ACC112 (cell line): ENCODE data around the gene LRRC4B.

ENCODE experiments used
- H2AFZ ChIP-seq: fragments of 200-600 bp; sonication (generic); one replicate; pipeline ENCODE4 v1.6.0; 2017; ENCODE audit warnings: antibody characterized with exemption, low read length; ENCODE audit not compliant: unreplicated experiment
- H3K27ac ChIP-seq: fragments of 200-600 bp; sonication (generic); 2 replicates; pipeline ENCODE4 v1.5.1; 2014; ENCODE audit warnings: low read depth, mild to moderate bottlenecking, antibody characterized with exemption, low read length, moderate library complexity
- H3K27me3 ChIP-seq: fragments of 200-600 bp; sonication (generic); 2 replicates; pipeline ENCODE4 v1.6.1; 2014; ENCODE audit warnings: mild to moderate bottlenecking, antibody characterized with exemption, low read length, moderate library complexity, mixed read lengths; ENCODE audit not compliant: insufficient read depth
- H3K36me3 ChIP-seq: fragments of 200-600 bp; sonication (generic); 2 replicates; pipeline ENCODE4 v1.6.1; 2016; ENCODE audit warnings: mild to moderate bottlenecking, antibody characterized with exemption, low read length, moderate library complexity, mixed read lengths; ENCODE audit not compliant: insufficient read depth
- H3K4me1 ChIP-seq: fragments of 200-600 bp; sonication (generic); one replicate; pipeline ENCODE4 v1.6.1; 2016; ENCODE audit warnings: low read length, mixed read lengths; ENCODE audit not compliant: insufficient read depth, unreplicated experiment, control insufficient read depth
- H3K4me3 ChIP-seq: fragments of 200-600 bp; sonication (generic); 2 replicates; pipeline ENCODE4 v1.5.1; 2014; ENCODE audit warnings: mild to moderate bottlenecking, low read depth, low read length
- H3K79me2 ChIP-seq: fragments of 200-600 bp; sonication (generic); one replicate; pipeline ENCODE4 v1.6.0; 2016; ENCODE audit warnings: low read length; ENCODE audit not compliant: control insufficient read depth, unreplicated experiment, insufficient read depth

The LRRC4B gene

GRCh38 chr19:50550594-50550966 lies 17.7 kb downstream of the LRRC4B start:
- Histone ChIP-seq H3K79me2 (no peaks in the 10 kb centered on the region), H3K4me1 (no peaks in the 10 kb centered on the region), H3K27me3 (peaks cover 20% of the 10 kb centered on the region), H2AFZ (no peak overlapping the region), H3K4me3 (no peak overlapping the region), H3K36me3 (no peaks in the 10 kb centered on the region), H3K27ac (no peak overlapping the region)

GRCh38 chr19:50549927-50550593 lies 18.2 kb downstream of the LRRC4B start:
- Histone ChIP-seq H3K36me3 (no peaks in the 10 kb centered on the region), H3K27me3 (peaks cover 15% of the 10 kb centered on the region), H3K79me2 (no peaks in the 10 kb centered on the region), H3K27ac (no peak overlapping the region), H3K4me3 (no peak overlapping the region), H2AFZ (no peak overlapping the region), H3K4me1 (no peaks in the 10 kb centered on the region)

GRCh38 chr19:50549059-50549926 lies 18.9 kb downstream of the LRRC4B start:
- H3K36me3 ChIP-seq = no peaks in the 10 kb centered on the region
- H3K4me3 ChIP-seq = no peak overlapping the region
- H3K27ac ChIP-seq = no peak overlapping the region
- H3K4me1 ChIP-seq = no peaks in the 10 kb centered on the region
- H3K27me3 ChIP-seq = peaks cover 13% of the 10 kb centered on the region
- H2AFZ ChIP-seq = no peak overlapping the region
- H3K79me2 ChIP-seq = no peaks in the 10 kb centered on the region

GRCh38 chr19:50548191-50549058 lies 19.8 kb downstream of the LRRC4B start:
- Histone ChIP-seq H2AFZ (no peak overlapping the region), H3K79me2 (no peaks in the 10 kb centered on the region), H3K4me3 (no peak overlapping the region), H3K27ac (no peak overlapping the region), H3K4me1 (no peaks in the 10 kb centered on the region), H3K27me3 (peaks cover 13% of the 10 kb centered on the region), H3K36me3 (no peaks in the 10 kb centered on the region)

- no peaks in the 10 kb centered on the region for H3K4me1 ChIP-seq
- no peaks in the 10 kb centered on the region for H3K36me3 ChIP-seq
- peaks cover 13% of the 10 kb centered on the region for H3K27me3 ChIP-seq
- no peak overlapping the region for H3K4me3 ChIP-seq
- no peak overlapping the region for H2AFZ ChIP-seq
- no peak overlapping the region for H3K27ac ChIP-seq
- no peaks in the 10 kb centered on the region for H3K79me2 ChIP-seq
These were observed 20.6 kb downstream of the LRRC4B start for GRCh38 chr19:50547385-50548190.

- H2AFZ ChIP-seq = no peak overlapping the region
- H3K4me3 ChIP-seq = no peak overlapping the region
- no peak overlapping the region for H3K27ac ChIP-seq
- H3K27me3 ChIP-seq = peaks cover 7% of the 10 kb centered on the region
- no peaks in the 10 kb centered on the region for H3K36me3 ChIP-seq
- no peaks in the 10 kb centered on the region for H3K4me1 ChIP-seq
- no peaks in the 10 kb centered on the region for H3K79me2 ChIP-seq
These were observed 21.6 kb downstream of the LRRC4B start for GRCh38 chr19:50546527-50547221.

- no peak overlapping the region for H2AFZ ChIP-seq
- H3K4me1 ChIP-seq = no peaks in the 10 kb centered on the region
- H3K27ac ChIP-seq = no peak overlapping the region
- no peaks in the 10 kb centered on the region for H3K79me2 ChIP-seq
- H3K36me3 ChIP-seq = no peaks in the 10 kb centered on the region
- H3K4me3 ChIP-seq = no peak overlapping the region
- no peaks in the 10 kb centered on the region for H3K27me3 ChIP-seq
These were observed 25.3 kb downstream of the LRRC4B start for GRCh38 chr19:50542943-50543342.

GRCh38 chr19:50537769-50538230 lies 30.4 kb downstream of the LRRC4B start:
- no peaks in the 10 kb centered on the region for H3K79me2 ChIP-seq
- no peaks in the 10 kb centered on the region for H3K27me3 ChIP-seq
- no peaks in the 10 kb centered on the region for H3K36me3 ChIP-seq
- no peak overlapping the region for H2AFZ ChIP-seq
- H3K27ac ChIP-seq = no peak overlapping the region
- no peaks in the 10 kb centered on the region for H3K4me1 ChIP-seq
- H3K4me3 ChIP-seq = no peak overlapping the region

- H3K27ac ChIP-seq = no peak overlapping the region
- H3K79me2 ChIP-seq = no peaks in the 10 kb centered on the region
- H3K27me3 ChIP-seq = no peaks in the 10 kb centered on the region
- no peaks in the 10 kb centered on the region for H3K36me3 ChIP-seq
- H3K4me3 ChIP-seq = no peak overlapping the region
- no peaks in the 10 kb centered on the region for H3K4me1 ChIP-seq
- H2AFZ ChIP-seq = no peak overlapping the region
These were observed 30.9 kb downstream of the LRRC4B start for GRCh38 chr19:50537306-50537685.
